ENCODE results near the gene MOB3C.

DNA sequence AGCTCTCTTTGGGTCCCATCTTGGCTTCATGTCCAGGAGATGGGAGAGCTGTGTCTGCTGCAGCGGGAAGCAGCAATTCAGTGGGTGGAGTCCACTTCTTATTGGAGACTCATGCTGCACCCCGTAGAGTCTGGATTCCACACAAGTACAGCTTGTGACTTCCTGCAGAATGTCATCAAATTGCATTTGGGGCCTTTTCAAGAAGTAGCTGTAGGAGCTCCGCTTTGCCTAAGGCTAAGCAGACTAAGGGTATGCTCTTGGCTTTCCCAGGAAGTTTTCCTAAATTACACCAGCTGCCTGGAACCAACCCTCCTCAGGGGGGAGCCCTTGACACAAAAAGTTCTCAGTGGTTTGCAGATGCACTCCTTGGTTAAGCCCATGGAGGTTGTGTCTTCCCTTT, 5.7 kb upstream of the MOB3C start:
- TF ChIP-seq, protein P1, sequence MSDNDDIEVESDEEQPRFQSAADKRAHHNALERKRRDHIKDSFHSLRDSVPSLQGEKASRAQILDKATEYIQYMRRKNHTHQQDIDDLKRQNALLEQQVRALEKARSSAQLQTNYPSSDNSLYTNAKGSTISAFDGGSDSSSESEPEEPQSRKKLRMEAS (IDR thresholded peaks at IDR 0.05; ENCODE audit: low read depth) = no peak
- TF ChIP-seq, protein P2, sequence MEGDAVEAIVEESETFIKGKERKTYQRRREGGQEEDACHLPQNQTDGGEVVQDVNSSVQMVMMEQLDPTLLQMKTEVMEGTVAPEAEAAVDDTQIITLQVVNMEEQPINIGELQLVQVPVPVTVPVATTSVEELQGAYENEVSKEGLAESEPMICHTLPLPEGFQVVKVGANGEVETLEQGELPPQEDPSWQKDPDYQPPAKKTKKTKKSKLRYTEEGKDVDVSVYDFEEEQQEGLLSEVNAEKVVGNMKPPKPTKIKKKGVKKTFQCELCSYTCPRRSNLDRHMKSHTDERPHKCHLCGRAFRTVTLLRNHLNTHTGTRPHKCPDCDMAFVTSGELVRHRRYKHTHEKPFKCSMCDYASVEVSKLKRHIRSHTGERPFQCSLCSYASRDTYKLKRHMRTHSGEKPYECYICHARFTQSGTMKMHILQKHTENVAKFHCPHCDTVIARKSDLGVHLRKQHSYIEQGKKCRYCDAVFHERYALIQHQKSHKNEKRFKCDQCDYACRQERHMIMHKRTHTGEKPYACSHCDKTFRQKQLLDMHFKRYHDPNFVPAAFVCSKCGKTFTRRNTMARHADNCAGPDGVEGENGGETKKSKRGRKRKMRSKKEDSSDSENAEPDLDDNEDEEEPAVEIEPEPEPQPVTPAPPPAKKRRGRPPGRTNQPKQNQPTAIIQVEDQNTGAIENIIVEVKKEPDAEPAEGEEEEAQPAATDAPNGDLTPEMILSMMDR (IDR thresholded peaks at IDR 0.05) = peak; percentile 46
- TF ChIP-seq TEAD4 (IDR thresholded peaks at IDR 0.05; ENCODE audit: borderline replicate concordance, insufficient read depth) (no peak), EP300 (IDR thresholded peaks at IDR 0.05; ENCODE audit: borderline replicate concordance in 1 of 2, low read depth in 1 of 2, low read length in 1 of 2) (no peak), RFX5 (IDR thresholded peaks at IDR 0.05; ENCODE audit: low read length) (no peak), JUND (IDR thresholded peaks at IDR 0.05) (no peak), POLR2AphosphoS5 (IDR thresholded peaks at IDR 0.05; ENCODE audit: low read depth, low read length) (no peak), NFIC (IDR thresholded peaks at IDR 0.05; ENCODE audit: borderline replicate concordance) (no peak), RAD21 (IDR thresholded peaks at IDR 0.05; ENCODE audit: low read length) (peak; percentile 57), SMC3 (IDR thresholded peaks at IDR 0.05; ENCODE audit: low read depth, low read length) (peak; percentile 23), FOXJ3 (CRISPR knock-in tag; IDR thresholded peaks at IDR 0.05) (no peak)
- TF ChIP-seq, protein P3, sequence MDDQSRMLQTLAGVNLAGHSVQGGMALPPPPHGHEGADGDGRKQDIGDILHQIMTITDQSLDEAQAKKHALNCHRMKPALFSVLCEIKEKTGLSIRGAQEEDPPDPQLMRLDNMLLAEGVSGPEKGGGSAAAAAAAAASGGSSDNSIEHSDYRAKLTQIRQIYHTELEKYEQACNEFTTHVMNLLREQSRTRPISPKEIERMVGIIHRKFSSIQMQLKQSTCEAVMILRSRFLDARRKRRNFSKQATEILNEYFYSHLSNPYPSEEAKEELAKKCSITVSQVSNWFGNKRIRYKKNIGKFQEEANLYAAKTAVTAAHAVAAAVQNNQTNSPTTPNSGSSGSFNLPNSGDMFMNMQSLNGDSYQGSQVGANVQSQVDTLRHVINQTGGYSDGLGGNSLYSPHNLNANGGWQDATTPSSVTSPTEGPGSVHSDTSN (IDR thresholded peaks at IDR 0.05) = no peak
- TF ChIP-seq, protein P4, sequence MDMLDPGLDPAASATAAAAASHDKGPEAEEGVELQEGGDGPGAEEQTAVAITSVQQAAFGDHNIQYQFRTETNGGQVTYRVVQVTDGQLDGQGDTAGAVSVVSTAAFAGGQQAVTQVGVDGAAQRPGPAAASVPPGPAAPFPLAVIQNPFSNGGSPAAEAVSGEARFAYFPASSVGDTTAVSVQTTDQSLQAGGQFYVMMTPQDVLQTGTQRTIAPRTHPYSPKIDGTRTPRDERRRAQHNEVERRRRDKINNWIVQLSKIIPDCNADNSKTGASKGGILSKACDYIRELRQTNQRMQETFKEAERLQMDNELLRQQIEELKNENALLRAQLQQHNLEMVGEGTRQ (IDR thresholded peaks at IDR 0.05; ENCODE audit: borderline replicate concordance, low read depth, low read length) = no peak
